GM20000 (cell line): ENCODE data around the gene ORAI3.
A peak's percentile ranks its signal among the peaks of the same experiment; 100 is the strongest.

ENCODE experiments used
- DNase-seq: peaks from one replicate; pipeline ENCODE4 v3.0.0; 2012; ENCODE audit warnings: low spot score
- CTCF ChIP-seq: IDR thresholded peaks from 2 replicates; pipeline ENCODE4 v1.5.1; 2012; ENCODE audit warnings: mild to moderate bottlenecking, control low read depth; ENCODE audit errors: extremely low read depth, missing control alignments

Gene ORAI3

DNA sequence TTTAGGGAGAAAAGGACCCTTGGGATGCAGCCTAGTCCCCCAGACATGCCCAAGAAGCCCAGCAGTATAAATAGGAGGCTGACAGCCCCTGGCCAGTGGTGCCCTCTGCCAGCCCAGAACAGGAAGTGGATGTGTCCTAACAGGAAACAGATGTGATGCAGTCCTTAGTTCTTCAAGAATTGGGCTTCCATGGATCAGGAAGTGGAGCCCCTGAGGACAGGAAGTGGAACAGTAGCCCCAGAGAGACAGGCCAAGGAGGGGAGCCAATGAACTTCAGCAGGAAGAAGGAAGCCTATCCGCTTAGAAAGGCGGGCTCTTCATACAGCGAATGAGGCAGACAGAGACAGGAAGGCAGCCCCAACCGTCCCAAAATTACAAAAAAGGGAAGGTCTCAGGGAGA, 45.3 kb upstream of the ORAI3 start:
- DNase-seq, result peak; percentile 57
- TF ChIP-seq CTCF, result no peak

GRCh38 chr16:30904114-30904780, 44.6 kb upstream of the ORAI3 start:
- TF ChIP-seq CTCF, result no peak
- peak; percentile 42 for DNase-seq

DNA sequence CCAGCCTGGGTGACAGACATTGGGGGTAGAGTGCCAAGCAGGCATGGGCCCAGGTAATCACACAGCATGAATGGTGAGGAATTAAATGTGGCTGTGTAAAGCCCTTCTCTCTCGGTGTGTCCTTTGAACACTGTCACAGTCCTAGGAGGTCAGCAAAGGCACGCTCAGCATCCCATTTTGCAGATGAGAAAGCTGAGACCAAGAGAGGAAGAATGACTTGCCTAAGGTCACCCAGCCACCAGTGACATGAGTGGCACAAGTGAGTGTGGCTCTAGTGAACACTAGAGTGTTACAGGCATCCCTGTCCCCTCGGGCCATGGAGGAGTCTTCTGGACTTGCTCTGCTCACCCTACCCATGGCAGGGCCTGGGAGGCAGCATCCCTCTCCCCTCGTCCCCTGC, 41.8 kb upstream of the ORAI3 start:
- DNase-seq, result no peak
- TF ChIP-seq CTCF, result no peak

DNA sequence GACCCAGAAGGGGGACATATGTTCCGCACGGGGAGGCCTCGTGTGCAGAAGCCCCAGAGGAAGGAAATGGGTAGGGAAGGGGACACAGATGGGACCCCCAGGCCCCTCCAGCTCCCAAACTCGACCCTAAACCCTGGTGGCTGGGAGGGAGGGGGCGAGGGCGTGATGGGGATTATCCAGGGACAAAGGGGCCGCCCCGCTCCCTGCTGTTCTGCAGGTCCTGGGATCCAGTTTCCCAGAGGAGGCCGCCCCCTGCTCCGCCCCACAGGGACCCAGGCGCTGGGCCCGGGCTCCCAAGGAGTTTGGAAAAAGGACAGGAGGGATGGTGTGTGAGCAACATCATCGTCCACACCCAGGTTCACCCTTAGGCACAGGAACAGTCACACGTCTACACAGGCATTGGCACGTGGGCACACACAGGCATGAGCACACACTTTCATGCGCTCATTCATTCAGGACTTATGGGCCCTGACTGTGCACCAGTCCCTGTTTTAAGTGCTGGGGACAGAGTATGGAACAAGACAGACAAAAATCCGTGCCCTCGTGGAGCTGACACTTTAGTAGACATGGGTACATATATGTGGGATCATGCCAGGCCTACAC, 38.3 kb upstream of the ORAI3 start:
- TF ChIP-seq CTCF, result no peak
- DNase-seq, result no peak

DNA sequence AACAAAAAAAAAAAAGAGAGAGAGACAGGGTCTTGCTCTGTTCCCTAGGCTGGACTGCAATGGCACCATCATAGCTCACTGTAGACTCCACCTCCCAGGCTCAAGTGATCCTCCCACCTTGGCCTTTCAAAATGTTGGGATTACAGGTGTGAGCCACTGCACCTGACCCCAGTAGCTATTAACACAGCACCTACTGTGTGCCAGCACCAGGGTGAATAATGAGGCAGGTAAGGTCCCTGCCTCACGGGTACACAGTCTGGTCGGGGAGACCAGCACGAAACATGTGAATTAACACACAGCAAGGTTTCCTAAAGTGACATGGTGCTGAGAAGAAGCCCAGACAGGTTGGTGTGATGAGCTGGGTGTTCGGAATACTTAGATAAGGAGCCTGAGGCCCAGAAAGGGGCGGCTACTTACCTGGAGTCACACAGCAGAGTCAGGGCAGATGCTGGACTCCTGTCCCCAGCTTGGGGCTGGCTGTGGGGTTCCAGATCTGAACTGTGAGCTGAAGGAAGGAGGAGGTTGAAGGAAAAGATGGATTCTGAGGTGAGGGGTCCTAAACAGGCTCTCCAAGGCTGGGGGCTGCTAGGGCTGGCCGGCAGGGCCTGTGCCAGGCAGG, 36.0 kb upstream of the ORAI3 start:
- no peak for TF ChIP-seq CTCF
- DNase-seq, result no peak

DNA sequence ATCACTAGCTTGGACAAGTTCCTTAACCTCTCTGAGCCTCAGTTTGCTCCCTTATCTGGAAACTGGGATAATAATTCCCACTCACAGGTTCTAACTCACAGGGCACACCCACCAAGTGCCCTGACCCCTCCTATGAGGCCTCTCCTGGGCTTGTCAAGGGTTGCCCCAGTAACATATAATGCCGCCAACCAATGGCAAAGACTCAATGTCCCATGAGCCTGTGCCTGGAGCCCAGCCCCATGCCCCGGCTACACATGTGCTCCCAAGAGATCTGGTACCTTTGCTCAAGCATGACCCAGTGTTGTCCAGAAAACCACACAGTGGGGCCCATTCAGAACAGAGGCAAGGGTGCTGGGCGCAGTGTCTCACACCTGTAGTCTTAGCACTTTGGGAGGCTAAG, 34.0 kb upstream of the ORAI3 start:
- no peak for TF ChIP-seq CTCF
- DNase-seq, result no peak

DNA sequence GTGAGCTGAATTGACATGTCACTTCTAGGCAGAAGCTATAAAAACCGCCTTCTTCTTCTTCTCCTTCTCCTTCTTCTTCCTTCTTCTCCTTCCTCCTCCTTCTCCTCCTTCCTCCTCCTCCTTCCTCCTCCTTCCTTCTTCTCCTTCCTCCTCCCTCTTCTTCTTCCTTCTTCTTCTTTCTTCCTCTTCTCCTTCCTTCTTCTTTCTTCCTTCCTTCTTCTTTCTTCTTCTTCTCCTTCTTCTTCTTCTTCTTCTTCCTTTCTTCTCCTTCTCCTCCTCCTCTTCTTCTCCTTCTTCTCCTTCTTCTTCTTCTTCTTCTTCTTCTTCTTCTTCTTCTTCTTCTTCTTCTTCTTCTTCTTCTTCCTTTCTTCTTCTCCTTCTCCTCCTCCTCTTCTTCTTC, 30.3 kb upstream of the ORAI3 start:
- no peak for TF ChIP-seq CTCF
- DNase-seq, result no peak
